K562 (cell line): ENCODE data around the gene OR9Q1. TPM values are rescaled to one million over a fixed set of nuclear protein-coding genes. Genes with fewer than 3 reads are reported as not detected.

ENCODE experiments used
- ATAC-seq: fragments of 200-7000 bp; cut with Tn5 transposase; 3 replicates; pipeline ENCODE4 v1.9.1; 2020; ENCODE audit warnings: moderate library complexity
- BruUV-seq: library from RNA; stranded (reverse); fragments of 400-500 nt; replicated peaks from 2 replicates; lab custom pipeline; 2021; lab: Mats Ljungman, UMichigan
- CTCF ChIA-PET: fragments of 300-600 bp; formaldehyde crosslinking; extraction: SDS; loops from one replicate; lab custom pipeline; 2021; ENCODE audit warnings: low intra/inter-chr PET ratio; lab: Yijun Ruan, JAX
- POLR2A ChIA-PET: fragments of 300-600, 350-650 bp; sonication (Branson Sonifier 250); formaldehyde crosslinking; extraction: SDS; loops from one replicate; lab custom pipeline; 2021; ENCODE audit warnings: antibody characterized with exemption, inconsistent platforms; lab: Yijun Ruan, JAX
- DNase-seq, 4 experiments: peaks; one replicate each; pipeline versions ENCODE4 v3.0.0 to v3.0.0-alpha.2; 2011 to 2018; ENCODE audit warnings: low spot score in 3 of 4, mixed read lengths in 3 of 4; ENCODE audit errors: extremely low read depth in 1 of 4
- FAIRE-seq: peaks from 2 replicates; lab custom pipeline; 2011; peaks lifted over from hg19 to GRCh38; lab: Jason Lieb, UNC
- H2AFZ ChIP-seq: 2 replicates; pipeline ENCODE4 v1.6.0; 2011; ENCODE audit warnings: low read depth, low read length, control low read depth, inconsistent platforms
- H3K27ac ChIP-seq: fragments of 200-600 bp; 3 replicates; pipeline ENCODE4 v1.8.0; 2011; ENCODE audit warnings: low read depth, mild to moderate bottlenecking, control low read depth, inconsistent platforms, low read length, moderate library complexity, mixed read lengths; ENCODE audit errors: extremely low read depth
- H3K27me3 ChIP-seq, 2 experiments: fragments of 300-600 bp in 1 of 2; 2 replicates in 1 of 2; 3 replicates in 1 of 2; pipeline versions ENCODE4 v1.6.0 to v1.8.0; 2011; ENCODE audit warnings: inconsistent platforms in 2 of 2, low read length in 2 of 2, mild to moderate bottlenecking in 1 of 2, mixed read lengths in 1 of 2, moderate library complexity in 1 of 2; ENCODE audit not compliant: control insufficient read depth in 2 of 2, insufficient read depth in 2 of 2
- H3K36me3 ChIP-seq: fragments of 300-600 bp; 3 replicates; pipeline ENCODE4 v1.8.0; 2011; ENCODE audit warnings: mild to moderate bottlenecking, low read length, inconsistent platforms; ENCODE audit not compliant: control insufficient read depth, insufficient read depth
- H3K4me1 ChIP-seq, 2 experiments: fragments of 200-600 bp in 1 of 2; replicated peaks in 1 of 2; 2 replicates in 1 of 2; 3 replicates in 1 of 2; pipeline versions ENCODE4 v1.5.1 to v1.8.0; 2011; ENCODE audit warnings: inconsistent platforms in 2 of 2, low read length in 2 of 2, mild to moderate bottlenecking in 1 of 2, mixed read lengths in 1 of 2, moderate library complexity in 1 of 2; ENCODE audit not compliant: control insufficient read depth in 2 of 2, insufficient read depth in 2 of 2
- H3K4me2 ChIP-seq: 2 replicates; pipeline ENCODE4 v1.6.1; 2011; ENCODE audit warnings: low read length, control low read depth, inconsistent platforms, mixed read lengths; ENCODE audit not compliant: insufficient read depth
- H3K4me3 ChIP-seq: fragments of 200-600 bp; sonication (generic), shearing (Covaris generic); 2 replicates; pipeline ENCODE4 v1.5.1; 2016; ENCODE audit warnings: control low read depth, inconsistent platforms
- H3K79me2 ChIP-seq: fragments of 200-600 bp; 3 replicates; pipeline ENCODE4 v1.8.0; 2011; ENCODE audit warnings: low read length, inconsistent platforms; ENCODE audit not compliant: control insufficient read depth, insufficient read depth
- H3K9ac ChIP-seq, 2 experiments: 2 replicates each; pipeline versions ENCODE4 v1.6.0 to v1.6.1; 2011; ENCODE audit warnings: low read depth in 2 of 2, low read length in 2 of 2, control low read depth in 1 of 2, inconsistent platforms in 1 of 2, mild to moderate bottlenecking in 1 of 2, mixed read lengths in 1 of 2; ENCODE audit not compliant: insufficient read depth in 1 of 2
- H3K9me1 ChIP-seq: one replicate; pipeline ENCODE4 v1.6.0; 2011; ENCODE audit warnings: inconsistent platforms, mild to moderate bottlenecking, low read length, moderate library complexity; ENCODE audit not compliant: control insufficient read depth, insufficient read depth
- H3K9me3 ChIP-seq: replicated peaks from 2 replicates; pipeline ENCODE4 v1.5.1; 2011; ENCODE audit warnings: low read depth, low read length, inconsistent platforms; ENCODE audit not compliant: control insufficient read depth, insufficient read depth
- H4K20me1 ChIP-seq: replicated peaks from 2 replicates; pipeline ENCODE4 v1.6.1; 2011; ENCODE audit warnings: low read length, inconsistent platforms, mixed read lengths; ENCODE audit not compliant: control insufficient read depth, insufficient read depth
- GTF2B ChIP-seq: IDR thresholded peaks from 2 replicates; pipeline ENCODE4 v1.6.1; 2011; ENCODE audit not compliant: insufficient read length; ENCODE audit errors: extremely low read depth
- HMGN3 ChIP-seq: IDR thresholded peaks from 2 replicates; pipeline ENCODE4 v1.6.1; 2011; ENCODE audit warnings: borderline replicate concordance, low read depth, mild to moderate bottlenecking, mixed read lengths, low read length; ENCODE audit not compliant: insufficient read length; ENCODE audit errors: extremely low read depth
- MEIS2 ChIP-seq: fragments of 450-650 bp; IDR thresholded peaks from 2 replicates; pipeline ENCODE4 v1.6.1; 2014; ENCODE audit warnings: mild to moderate bottlenecking; ENCODE audit not compliant: partially characterized antibody
- MTA1 ChIP-seq: fragments of 450-650 bp; IDR thresholded peaks from 2 replicates; pipeline ENCODE4 v1.6.1; 2017; ENCODE audit warnings: borderline replicate concordance
- NFIC ChIP-seq: fragments of 450-650 bp; IDR thresholded peaks from 2 replicates; pipeline ENCODE4 v1.6.1; 2017; ENCODE audit warnings: mild to moderate bottlenecking, inconsistent platforms
- NFIX ChIP-seq: fragments of 250-450 bp; sonication (Bioruptor Pico); IDR thresholded peaks from 2 replicates; pipeline ENCODE4 v1.4.0; 2020; ENCODE audit warnings: low read depth, mild to moderate bottlenecking, moderate library complexity
- PKNOX1 ChIP-seq: fragments of 450-650 bp; IDR thresholded peaks from 2 replicates; pipeline ENCODE4 v1.6.1; 2016
- SMAD1 ChIP-seq: fragments of 150-350 bp; IDR thresholded peaks from 2 replicates; pipeline ENCODE4 v1.6.1; 2014; ENCODE audit warnings: low read length, low read depth; ENCODE audit not compliant: partially characterized antibody
- ZHX1 ChIP-seq: fragments of 150-350 bp; conservative IDR thresholded peaks from 2 replicates; pipeline ENCODE4 v1.6.1; 2014; ENCODE audit warnings: low read length
- ZNF134 ChIP-seq: fragments of 250-450 bp; sonication (Bioruptor Pico); conservative IDR thresholded peaks from 2 replicates; pipeline ENCODE4 v1.4.0; 2020
- ZNF239 ChIP-seq: fragments of 250-450 bp; sonication (Bioruptor Pico); IDR thresholded peaks from 2 replicates; pipeline ENCODE4 v1.4.0; 2020; ENCODE audit warnings: mild to moderate bottlenecking
- WGBS: fragments of 100-300 bp; shearing (Covaris generic); methylation state at CpG from one replicate; pipeline ENCODE4 v1.1.6; 2016; ENCODE audit warnings: low coverage, mixed read lengths; ENCODE audit not compliant: insufficient coverage; ENCODE audit errors: missing lambda C conversion rate; 5-methylcytosine and 5-hydroxymethylcytosine counted together
- in situ Hi-C: fragments of 300-500 bp; cut with MboI; formaldehyde crosslinking; loops from 4 replicates; pipeline ENCODE4 v1.15.0; 2018; ENCODE audit warnings: inconsistent platforms, mixed read lengths
- intact Hi-C: fragments of 100-400 bp; cut with micrococcal nuclease; formaldehyde crosslinking; loops from 2 replicates; pipeline ENCODE4 v1.14.2; 2022
- polyA plus RNA-seq, 8 experiments: library from polyadenylated mRNA; depleted of rRNA in 4 of 8; stranded (reverse) in 5 of 8; unstranded in 3 of 8; fragments of >200 nt; fragmentation: Nextera tagmentation in 2 of 8; fragmentation: Illumina TruSeq in 1 of 8; extraction: Ambion mirVana in 2 of 8; extraction: Trizol in 1 of 8; gene quantifications; 2 replicates each; pipeline versions ENCODE4 v1.2.1 to v1.2.3, GENCODE V29; 2011 to 2014; ENCODE audit warnings: inconsistent platforms in 1 of 8, missing spikeins in 1 of 8
- total RNA-seq, 7 experiments: library from RNA; depleted of rRNA in 6 of 7; stranded (reverse); fragments of >200 nt in 6 of 7; fragmentation: Illumina TruSeq in 2 of 7; extraction: Trizol in 2 of 7; gene quantifications; 2 replicates each; pipeline versions ENCODE4 v1.2.1 to v1.2.3, GENCODE V29; 2011 to 2021; ENCODE audit warnings: low replicate concordance in 1 of 7

OR9Q1 gene
- total and polyA plus RNA-seq, 9 of the 15 experiments (the other 6 are each of a cell fraction or from before 2014, with no cell fraction given): not detected

GRCh38 chr11:58179648-58180047 lies 156.0 kb downstream of the OR9Q1 start:
- 1% methylated on average over 6 of the region's 7 CpGs for WGBS
- BruUV-seq: no TSS peak
- Histone ChIP-seq H3K79me2 (no peaks in the 10 kb centered on the region), H3K4me2 (no peak overlapping the region), H3K9ac (no peak overlapping the region), H3K4me1 (no peaks in the 10 kb centered on the region), H3K36me3 (no peaks in the 10 kb centered on the region), H3K27ac (no peak overlapping the region), H3K9me3 (no peaks in the 10 kb centered on the region), H4K20me1 (no peaks in the 10 kb centered on the region), H3K27me3 (no peaks in the 10 kb centered on the region), H2AFZ (no peak overlapping the region), H3K9me1 (no peaks in the 10 kb centered on the region), H3K4me3 (no peak overlapping the region)
- FAIRE-seq (peak; percentile 6), DNase-seq (peak in 3 of 4 experiments; percentile 13 to 50 (median 19)), ATAC-seq (peak; percentile 80)
- TF ChIP-seq ZNF134 (CRISPR knock-in tag) (peak; percentile 62; the same call in 1 of the 2 replicates), SMAD1 (peak; percentile 65), ZHX1 (no peak), NFIC (peak; percentile 97), PKNOX1 (0 out of 2 replicates have a peak, but pooled peaks have one; percentile 20), MEIS2 (peak; percentile 14), NFIX (CRISPR knock-in tag) (peak; percentile 65), HMGN3 (no peak), GTF2B (no peak), ZNF239 (CRISPR knock-in tag) (peak; percentile 83), MTA1 (no peak)
- intact Hi-C loops: no loop called here
- ChIA-PET POLR2A (no interaction called here), CTCF (no interaction called here)
- in situ Hi-C loops: no loop called here
